ENCODE results near the gene CIB2.

The CIB2 gene

DNA sequence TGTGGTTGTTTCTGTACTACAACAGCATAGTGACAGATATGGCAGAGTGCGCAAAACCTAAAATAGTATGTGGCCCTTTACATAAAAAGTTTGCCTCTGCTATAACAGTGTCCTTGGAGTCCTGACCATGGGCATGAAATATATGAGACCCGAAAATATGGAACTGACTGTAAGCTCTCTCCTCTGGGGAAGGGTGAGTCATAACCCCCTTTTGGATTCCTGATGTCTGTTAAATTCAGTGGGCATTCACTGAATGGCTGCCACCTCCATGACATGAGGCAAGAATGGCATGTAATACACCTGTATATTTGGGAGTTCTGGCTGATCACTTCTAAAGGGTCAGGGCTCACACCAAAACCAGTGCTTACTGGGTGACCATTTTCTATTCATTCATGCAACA is 59.9 kb downstream of the CIB2 start:
- Histone ChIP-seq H3K36me3 (ENCODE audit: insufficient read depth, low read length) (no peaks in the 10 kb centered on the region), H3K4me3 (ENCODE audit: low read length) (no peak overlapping the region), H3K27me3 (ENCODE audit: insufficient read depth, low read length) (no peaks in the 10 kb centered on the region), H3K9me3 (ENCODE audit: insufficient read depth, low read depth, low read length) (no peaks in the 10 kb centered on the region), H3K27ac (ENCODE audit: low read depth, low read length) (no peak overlapping the region), H3K9ac (ENCODE audit: low read depth, low read length) (no peak overlapping the region), H3K4me1 (ENCODE audit: insufficient read depth, low read length) (peaks cover 51% of the 10 kb centered on the region)
- 86% methylated on average over 2 of the region's 2 CpGs for WGBS

DNA sequence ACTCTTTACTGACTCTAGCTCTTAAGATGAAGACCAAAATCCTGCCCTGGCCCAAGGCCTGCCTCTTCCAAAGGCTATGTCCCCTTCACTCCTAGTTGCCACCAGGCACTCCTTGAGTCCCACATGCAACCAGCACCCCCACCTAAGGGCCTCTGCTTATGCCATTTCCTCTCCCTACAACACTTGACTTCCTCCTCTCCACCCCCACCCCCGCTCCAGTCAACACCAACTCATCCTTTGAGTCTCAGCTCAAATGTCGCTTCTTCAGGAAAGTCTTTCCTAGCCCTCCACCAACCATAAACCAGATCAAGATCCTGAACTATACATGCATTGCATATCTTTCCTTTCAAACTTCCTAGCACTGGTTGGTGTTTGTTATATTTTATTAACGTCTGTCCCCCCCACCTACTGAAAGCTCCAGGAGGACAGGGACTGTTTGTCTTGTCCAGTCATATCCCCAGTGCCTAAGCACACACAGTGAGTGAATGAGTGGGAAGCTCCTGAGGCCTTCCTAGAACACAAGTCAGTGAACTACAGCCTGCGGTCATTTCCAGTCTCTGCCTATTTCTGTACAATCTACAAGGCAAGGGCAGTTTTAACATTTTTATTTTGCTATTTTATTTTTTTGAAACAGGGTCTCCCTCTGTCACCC is 61.1 kb downstream of the CIB2 start:
- Histone ChIP-seq H3K9ac (ENCODE audit: low read depth, low read length) (no peak overlapping the region), H3K4me3 (ENCODE audit: low read length) (no peak overlapping the region), H3K27ac (ENCODE audit: low read depth, low read length) (no peak overlapping the region), H3K4me1 (ENCODE audit: insufficient read depth, low read length) (peaks cover 57% of the 10 kb centered on the region), H3K27me3 (ENCODE audit: insufficient read depth, low read length) (no peaks in the 10 kb centered on the region), H3K36me3 (ENCODE audit: insufficient read depth, low read length) (no peaks in the 10 kb centered on the region), H3K9me3 (ENCODE audit: insufficient read depth, low read depth, low read length) (no peaks in the 10 kb centered on the region)
- 91% methylated on average over 3 of the region's 4 CpGs for WGBS

GRCh38 chr15:78069462-78070029 is 61.7 kb downstream of the CIB2 start:
- Histone ChIP-seq H3K9me3 (ENCODE audit: insufficient read depth, low read depth, low read length) (no peaks in the 10 kb centered on the region), H3K4me1 (ENCODE audit: insufficient read depth, low read length) (peaks cover 59% of the 10 kb centered on the region), H3K4me3 (ENCODE audit: low read length) (no peak overlapping the region), H3K9ac (ENCODE audit: low read depth, low read length) (no peak overlapping the region), H3K36me3 (ENCODE audit: insufficient read depth, low read length) (no peaks in the 10 kb centered on the region), H3K27me3 (ENCODE audit: insufficient read depth, low read length) (no peaks in the 10 kb centered on the region), H3K27ac (ENCODE audit: low read depth, low read length) (no peak overlapping the region)
- WGBS, result 90% methylated on average over 5 of the region's 5 CpGs

- Histone ChIP-seq H3K27ac (ENCODE audit: low read depth, low read length) (no peak overlapping the region), H3K36me3 (ENCODE audit: insufficient read depth, low read length) (no peaks in the 10 kb centered on the region), H3K9ac (ENCODE audit: low read depth, low read length) (no peak overlapping the region), H3K4me3 (ENCODE audit: low read length) (no peak overlapping the region), H3K27me3 (ENCODE audit: insufficient read depth, low read length) (no peaks in the 10 kb centered on the region), H3K4me1 (ENCODE audit: insufficient read depth, low read length) (peaks cover 59% of the 10 kb centered on the region), H3K9me3 (ENCODE audit: insufficient read depth, low read depth, low read length) (no peaks in the 10 kb centered on the region)
- WGBS, result 85% methylated on average over 7 of the region's 7 CpGs
Observed at GRCh38 chr15:78069052-78069414, 62.2 kb downstream of the CIB2 start.

DNA sequence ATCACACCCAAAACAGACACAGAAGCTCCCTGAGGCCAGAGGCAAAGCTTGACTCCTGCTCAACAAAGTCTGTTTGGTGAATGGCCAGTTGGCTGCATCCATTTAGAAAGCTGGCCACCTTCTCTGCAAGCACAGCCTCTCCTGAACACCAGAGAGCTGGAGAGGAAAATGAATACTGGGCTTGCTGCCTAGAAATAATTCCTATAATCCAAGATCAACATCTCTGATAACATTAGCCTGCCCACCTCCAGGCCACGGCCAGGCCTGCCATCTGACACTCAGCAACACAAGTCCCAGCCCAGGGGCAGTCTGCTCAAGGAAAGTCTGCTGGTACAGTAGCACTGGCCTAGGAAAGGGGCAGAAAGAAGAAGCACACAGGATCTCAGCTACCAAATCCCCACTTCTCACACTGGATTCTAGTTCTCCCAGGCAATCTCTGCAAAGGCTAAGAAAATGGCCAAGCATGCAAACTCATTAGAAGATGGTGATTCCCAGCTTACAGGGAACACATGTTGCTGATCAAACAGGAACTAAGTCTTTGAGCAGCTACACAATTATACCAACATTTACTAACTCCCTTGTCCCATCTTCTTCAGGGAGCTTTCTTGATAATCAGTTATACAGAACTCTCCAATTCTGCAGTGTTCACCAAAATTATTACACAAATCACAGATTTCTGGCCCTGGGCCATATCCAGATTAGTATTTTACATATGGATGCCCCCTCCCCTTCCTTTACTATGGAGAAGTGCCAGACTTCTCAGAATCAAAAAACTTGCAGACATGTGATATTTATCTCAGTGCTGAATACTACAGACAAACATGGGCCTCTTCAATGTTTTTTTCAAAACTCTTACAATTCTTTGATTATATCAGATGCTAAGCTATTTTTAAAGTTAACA is 63.7 kb downstream of the CIB2 start:
- no peaks in the 10 kb centered on the region for H3K9me3 ChIP-seq (ENCODE audit: insufficient read depth, low read depth, low read length)
- no peak overlapping the region for H3K27ac ChIP-seq (ENCODE audit: low read depth, low read length)
- H3K4me3 ChIP-seq (ENCODE audit: low read length), result no peak overlapping the region

DNA sequence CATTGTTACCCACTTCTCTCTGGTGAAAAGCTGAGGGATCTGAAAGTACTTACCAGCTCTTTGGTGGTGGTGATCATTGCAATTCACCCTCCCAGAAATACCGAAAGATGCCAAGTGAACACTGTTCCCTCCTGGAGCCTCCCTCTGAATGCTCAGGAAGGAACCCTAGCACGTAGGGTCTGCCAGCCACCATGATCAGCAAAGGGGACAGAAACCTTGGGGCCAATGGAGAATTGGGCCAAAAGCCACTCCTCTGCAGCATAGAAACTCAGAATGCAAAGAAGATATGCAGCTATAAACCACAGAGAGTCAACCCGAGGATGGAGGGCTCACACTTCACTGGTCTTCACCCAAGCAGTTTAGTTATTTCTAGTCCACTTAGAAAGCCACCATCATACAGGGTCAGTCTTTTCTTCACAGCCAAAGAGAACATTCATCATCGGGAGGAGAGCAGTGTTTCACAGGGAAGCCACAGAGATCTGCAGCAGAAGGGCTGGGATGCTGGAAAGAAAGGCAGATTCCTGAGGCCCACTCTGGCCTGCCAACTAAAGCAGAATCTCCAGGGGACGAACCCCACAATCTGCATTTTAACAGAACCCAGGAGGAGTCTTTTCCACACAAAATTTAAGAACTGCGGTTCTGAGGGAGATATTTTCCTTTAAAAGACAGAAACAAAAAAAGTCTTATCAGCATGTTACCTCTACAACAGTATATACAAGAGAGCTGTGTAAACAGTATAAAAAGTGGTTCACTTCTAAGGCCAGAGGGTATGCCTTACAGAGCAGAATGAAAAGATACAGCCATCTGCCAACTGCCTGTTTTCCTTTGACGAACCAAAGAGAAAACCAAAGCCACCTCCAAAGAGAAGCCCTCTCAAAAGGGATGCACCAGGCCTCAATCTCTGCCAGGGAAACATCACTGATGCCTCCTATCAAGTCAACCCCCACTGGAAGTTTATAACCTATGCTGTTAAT is 65.0 kb downstream of the CIB2 start:
- H3K27me3 ChIP-seq (ENCODE audit: insufficient read depth, low read length), result no peaks in the 10 kb centered on the region
- no peak overlapping the region for H3K27ac ChIP-seq (ENCODE audit: low read depth, low read length)
- H3K4me3 ChIP-seq (ENCODE audit: low read length), result no peak overlapping the region
- no peaks in the 10 kb centered on the region for H3K9me3 ChIP-seq (ENCODE audit: insufficient read depth, low read depth, low read length)
- no peaks in the 10 kb centered on the region for H3K36me3 ChIP-seq (ENCODE audit: insufficient read depth, low read length)
- WGBS, result 74% methylated on average over 6 of the region's 7 CpGs
- peaks cover 52% of the 10 kb centered on the region for H3K4me1 ChIP-seq (ENCODE audit: insufficient read depth, low read length)
- no peak overlapping the region for H3K9ac ChIP-seq (ENCODE audit: low read depth, low read length)

More for the DNA sequence above, 63.7 kb downstream of the CIB2 start:
- Histone ChIP-seq H3K27me3 (ENCODE audit: insufficient read depth, low read length) (no peaks in the 10 kb centered on the region), H3K9ac (ENCODE audit: low read depth, low read length) (no peak overlapping the region), H3K4me1 (ENCODE audit: insufficient read depth, low read length) (peaks cover 56% of the 10 kb centered on the region), H3K36me3 (ENCODE audit: insufficient read depth, low read length) (no peaks in the 10 kb centered on the region)
- WGBS, result 82% methylated on average over 1 of the region's 1 CpG

GRCh38 chr15:78065284-78065872 is 65.9 kb downstream of the CIB2 start:
- Histone ChIP-seq H3K9me3 (ENCODE audit: insufficient read depth, low read depth, low read length) (no peaks in the 10 kb centered on the region), H3K36me3 (ENCODE audit: insufficient read depth, low read length) (no peaks in the 10 kb centered on the region), H3K27ac (ENCODE audit: low read depth, low read length) (no peak overlapping the region), H3K27me3 (ENCODE audit: insufficient read depth, low read length) (no peaks in the 10 kb centered on the region), H3K4me1 (ENCODE audit: insufficient read depth, low read length) (peaks cover 51% of the 10 kb centered on the region), H3K4me3 (ENCODE audit: low read length) (no peak overlapping the region), H3K9ac (ENCODE audit: low read depth, low read length) (no peak overlapping the region)
- 83% methylated on average over 5 of the region's 5 CpGs for WGBS

- Histone ChIP-seq H3K9me3 (ENCODE audit: insufficient read depth, low read depth, low read length) (no peaks in the 10 kb centered on the region), H3K9ac (ENCODE audit: low read depth, low read length) (no peak overlapping the region), H3K4me1 (ENCODE audit: insufficient read depth, low read length) (peaks cover 43% of the 10 kb centered on the region), H3K4me3 (ENCODE audit: low read length) (no peak overlapping the region), H3K27me3 (ENCODE audit: insufficient read depth, low read length) (no peaks in the 10 kb centered on the region), H3K36me3 (ENCODE audit: insufficient read depth, low read length) (no peaks in the 10 kb centered on the region), H3K27ac (ENCODE audit: low read depth, low read length) (no peak overlapping the region)
- WGBS, result 93% methylated on average over 2 of the region's 2 CpGs
Observed at GRCh38 chr15:78064544-78064943, 66.7 kb downstream of the CIB2 start.

- no peak overlapping the region for H3K9ac ChIP-seq (ENCODE audit: low read depth, low read length)
- no peak overlapping the region for H3K27ac ChIP-seq (ENCODE audit: low read depth, low read length)
- H3K4me1 ChIP-seq (ENCODE audit: insufficient read depth, low read length), result peaks cover 38% of the 10 kb centered on the region
- 95% methylated on average over 4 of the region's 5 CpGs for WGBS
- no peaks in the 10 kb centered on the region for H3K9me3 ChIP-seq (ENCODE audit: insufficient read depth, low read depth, low read length)
- H3K36me3 ChIP-seq (ENCODE audit: insufficient read depth, low read length), result no peaks in the 10 kb centered on the region
- H3K4me3 ChIP-seq (ENCODE audit: low read length), result no peak overlapping the region
- H3K27me3 ChIP-seq (ENCODE audit: insufficient read depth, low read length), result no peaks in the 10 kb centered on the region
Observed at GRCh38 chr15:78063970-78064385, 67.3 kb downstream of the CIB2 start.

DNA sequence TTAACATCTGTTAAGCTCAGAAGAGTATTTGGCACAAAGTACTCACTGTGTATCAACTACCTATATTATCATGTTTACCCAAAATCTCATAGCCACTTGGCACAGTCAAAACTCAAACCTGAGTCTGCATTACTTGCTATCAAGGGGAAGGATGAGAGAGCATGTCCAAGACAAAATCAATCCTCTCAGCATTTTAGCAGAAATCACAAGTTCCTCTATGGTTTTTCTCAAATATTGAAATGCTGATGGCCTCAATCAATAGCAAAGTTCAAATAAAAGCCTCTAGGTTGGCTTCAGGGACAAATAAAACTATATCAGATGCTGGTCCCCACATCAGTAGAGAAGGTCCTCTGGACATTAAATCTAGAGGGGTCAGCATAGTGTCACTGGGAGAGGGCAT is 68.0 kb downstream of the CIB2 start:
- H3K4me1 ChIP-seq (ENCODE audit: insufficient read depth, low read length), result peaks cover 31% of the 10 kb centered on the region
- H3K36me3 ChIP-seq (ENCODE audit: insufficient read depth, low read length), result no peaks in the 10 kb centered on the region
- no peak overlapping the region for H3K4me3 ChIP-seq (ENCODE audit: low read length)
- no peak overlapping the region for H3K27ac ChIP-seq (ENCODE audit: low read depth, low read length)
- H3K9me3 ChIP-seq (ENCODE audit: insufficient read depth, low read depth, low read length), result no peaks in the 10 kb centered on the region
- no peaks in the 10 kb centered on the region for H3K27me3 ChIP-seq (ENCODE audit: insufficient read depth, low read length)
- no peak overlapping the region for H3K9ac ChIP-seq (ENCODE audit: low read depth, low read length)
